Measurements from ENCODE around the gene PSEN2. TPM values are rescaled to one million over a fixed set of nuclear protein-coding genes. Genes with fewer than 3 reads are reported as not detected.

Gene PSEN2
- total RNA-seq, 4 donors from 2014 or later: 8.3 to 23.5 (median 17.8) TPM

GRCh38 chr1:226867461-226868054 is 2.9 kb upstream of the PSEN2 start:
- TF ChIP-seq POLR2A (IDR thresholded peaks at IDR 0.05) (no peak), CTCF (IDR thresholded peaks at IDR 0.05) (no peak)
- DNase-seq: no peak
- no peak overlapping the region for H3K4me3 ChIP-seq
- H3K9me3 ChIP-seq: no peaks in the 10 kb centered on the region
- H3K36me3 ChIP-seq: no peaks in the 10 kb centered on the region
- H3K27ac ChIP-seq: no peak overlapping the region
- peaks cover 11 to 31% (median 15%) of the 10 kb centered on the region in 3 donors for H3K4me1 ChIP-seq
- no peaks in the 10 kb centered on the region for H3K27me3 ChIP-seq
- 59 to 70% methylated on average over 4 to 5 of the region's 6 CpGs for WGBS, 2 donors
- intact Hi-C loops (cut with DNase I): no loop called here

GRCh38 chr1:226868726-226869125 is 1.7 kb upstream of the PSEN2 start:
- H3K27me3 ChIP-seq: no peaks in the 10 kb centered on the region
- H3K9me3 ChIP-seq: no peaks in the 10 kb centered on the region
- no peaks in the 10 kb centered on the region for H3K36me3 ChIP-seq
- no peak for DNase-seq
- TF ChIP-seq POLR2A (IDR thresholded peaks at IDR 0.05): no peak
- 95 to 96% methylated on average over 1 of the region's 1 CpG for whole genome bisulfite sequencing, 2 donors
- H3K4me1 ChIP-seq: peaks cover 11 to 26% (median 15%) of the 10 kb centered on the region in 3 donors
- H3K27ac ChIP-seq: no peak overlapping the region
- intact Hi-C loops (cut with DNase I): no loop called here
- no peak overlapping the region for H3K4me3 ChIP-seq

- intact Hi-C loops (cut with DNase I): no loop called here
- Histone ChIP-seq H3K36me3 (no peaks in the 10 kb centered on the region), H3K27ac (peak overlapping the region; percentile 40 to 81 (median 74)), H3K9me3 (no peaks in the 10 kb centered on the region), H3K4me3 (peak overlapping the region; percentile 54 to 91 (median 80)), H3K27me3 (no peaks in the 10 kb centered on the region), H3K4me1 (peaks cover 11 to 31% (median 15%) of the 10 kb centered on the region in 3 donors)
- no peak for DNase-seq
- no peak for TF ChIP-seq CTCF (IDR thresholded peaks at IDR 0.05)
- TF ChIP-seq POLR2A (IDR thresholded peaks at IDR 0.05): no peak
- WGBS, 2 donors: 49 to 62% methylated on average over 2 of the region's 7 CpGs
Measured at GRCh38 chr1:226870026-226870400, 403 bp upstream of the PSEN2 start.

- Histone ChIP-seq H3K4me3 (peak overlapping the region in 3 of 4 donors; percentile 75 to 91 (median 85)), H3K27ac (peak overlapping the region in 1 of 4 donors; percentile 40), H3K4me1 (peaks cover 11 to 42% (median 15%) of the 10 kb centered on the region in 3 donors), H3K27me3 (no peaks in the 10 kb centered on the region), H3K9me3 (no peaks in the 10 kb centered on the region), H3K36me3 (peaks cover 0 to 10% (median 0%) of the 10 kb centered on the region in 3 donors)
- 82 to 90% methylated on average over 9 to 11 of the region's 14 CpGs for WGBS, 2 donors
- no peak for DNase-seq
- TF ChIP-seq POLR2A (IDR thresholded peaks at IDR 0.05) (no peak), CTCF (IDR thresholded peaks at IDR 0.05) (no peak)
- intact Hi-C loops (cut with DNase I): no loop called here
Measured at GRCh38 chr1:226871636-226872327, 1.4 kb downstream of the PSEN2 start.

- Histone ChIP-seq H3K27me3 (no peaks in the 10 kb centered on the region), H3K4me1 (peaks cover 11 to 42% (median 15%) of the 10 kb centered on the region in 3 donors), H3K36me3 (peaks cover 0 to 14% (median 0%) of the 10 kb centered on the region in 3 donors), H3K4me3 (no peak overlapping the region), H3K27ac (no peak overlapping the region), H3K9me3 (no peaks in the 10 kb centered on the region)
- intact Hi-C loops (cut with DNase I): no loop called here
- no peak for DNase-seq
- TF ChIP-seq CTCF (IDR thresholded peaks at IDR 0.05) (no peak), POLR2A (IDR thresholded peaks at IDR 0.05) (no peak)
- 48 to 78% methylated on average over 4 to 7 of the region's 7 CpGs for WGBS, 2 donors
Measured at GRCh38 chr1:226872437-226872836, 2.0 kb downstream of the PSEN2 start.
